ENCODE data around the gene TRAPPC2L. TPM values are rescaled to one million over a fixed set of nuclear protein-coding genes. Genes with fewer than 3 reads are reported as not detected.
A peak's percentile ranks its signal among the peaks of the same experiment; 100 is the strongest.

TRAPPC2L gene
- total and polyA plus RNA-seq, 10 of the 15 experiments (the other 5 are each of a cell fraction or from before 2014, with no cell fraction given) = 56.3 to 363 (median 118) TPM

- intact Hi-C loops (cut with micrococcal nuclease; ENCODE audit: unreplicated experiment) = loop anchor here (5.0 kb wide), 2 partner anchors 43 to 162 kb away; partner anchors contain the start of genes CYBA, GALNS and TRAPPC2L
- in situ Hi-C loops (cut with MboI) = no loop called here
- ATAC-seq = no peak
- ChIA-PET POLR2A (no interaction called here), CTCF (interaction anchor here (1.2 kb wide), 1 partner anchor 44 kb away, joined by 6 read pairs; no protein-coding TSS in a partner anchor), RAD21 (ENCODE audit: unreplicated experiment) (interaction anchor here (4.0 kb wide), 1 partner anchor 44 kb away, joined by 14 read pairs; no protein-coding TSS in a partner anchor), SMC1A (ENCODE audit: uncharacterized antibody, unreplicated experiment) (interaction anchor here (1.4 kb wide), 1 partner anchor 353 kb away, joined by 4 read pairs; no protein-coding TSS in a partner anchor)
- H3K27ac ChIP-seq (ENCODE audit: control insufficient read depth, insufficient read depth) = no peak overlapping the region
- no TSS peak for BruUV-seq (replicated peaks)
- no peak overlapping the region for H3K9ac ChIP-seq (ENCODE audit: control insufficient read depth, insufficient read depth, low read length)
- no peak overlapping the region for H3K4me3 ChIP-seq
- H3K36me3 ChIP-seq (ENCODE audit: control insufficient read depth in 2 of 2, insufficient read depth in 2 of 2, low read length in 1 of 2) = peaks cover 4 to 10% of the 10 kb centered on the region in 2 experiments; a peak in 3 of 4 replicates
- peaks cover 26% of the 10 kb centered on the region for H3K79me2 ChIP-seq (ENCODE audit: control insufficient read depth, insufficient read depth, low read length)
- H2AFZ ChIP-seq (ENCODE audit: control insufficient read depth, low read depth, low read length) = no peak overlapping the region
- DNase-seq (ENCODE audit: low read depth, low spot score) = no peak
- no peak for FAIRE-seq
- no peaks in the 10 kb centered on the region for H4K20me1 ChIP-seq (ENCODE audit: control insufficient read depth, insufficient read depth)
- peak; percentile 32 for TF ChIP-seq BCL3 (IDR thresholded peaks at IDR 0.05; ENCODE audit: borderline replicate concordance, insufficient read depth, low read depth, low read length, poor library complexity, severe bottlenecking)
- TF ChIP-seq SREBF2 (IDR thresholded peaks at IDR 0.05; ENCODE audit: low read length) = no peak
- 64% methylated on average over 13 of the region's 13 CpGs for WGBS (ENCODE audit: insufficient coverage, insufficient replicate concordance, low lambda C conversion rate, missing lambda C conversion rate)
- no peak overlapping the region for H3K4me2 ChIP-seq (ENCODE audit: control insufficient read depth, insufficient read depth)
- H3K4me1 ChIP-seq (ENCODE audit: control insufficient read depth, insufficient read depth, low read length) = peaks cover 20% of the 10 kb centered on the region
- no peaks in the 10 kb centered on the region for H3K9me3 ChIP-seq (replicated peaks; ENCODE audit: control insufficient read depth, insufficient read depth, low read length)
- H3K27me3 ChIP-seq (replicated peaks in 1 of 2; ENCODE audit: control insufficient read depth in 2 of 2, insufficient read depth in 2 of 2, low read length in 1 of 2) = no peaks in the 10 kb centered on the region
Observed at GRCh38 chr16:88814144-88814502, 42.8 kb upstream of the TRAPPC2L start.

- Histone ChIP-seq H3K4me1 (ENCODE audit: control insufficient read depth, insufficient read depth, low read length) (peaks cover 10% of the 10 kb centered on the region), H3K27me3 (replicated peaks in 1 of 2; ENCODE audit: control insufficient read depth in 2 of 2, insufficient read depth in 2 of 2, low read length in 1 of 2) (no peaks in the 10 kb centered on the region), H3K9ac (ENCODE audit: control insufficient read depth, insufficient read depth, low read length) (no peak overlapping the region), H3K4me3 (no peak overlapping the region), H3K36me3 (ENCODE audit: control insufficient read depth in 2 of 2, insufficient read depth in 2 of 2, low read length in 1 of 2) (no peaks in the 10 kb centered on the region; a peak in 2 of 4 replicates), H2AFZ (ENCODE audit: control insufficient read depth, low read depth, low read length) (no peak overlapping the region), H3K79me2 (ENCODE audit: control insufficient read depth, insufficient read depth, low read length) (peaks cover 15% of the 10 kb centered on the region), H3K27ac (ENCODE audit: control insufficient read depth, insufficient read depth) (no peak overlapping the region), H3K4me2 (ENCODE audit: control insufficient read depth, insufficient read depth) (no peak overlapping the region), H4K20me1 (ENCODE audit: control insufficient read depth, insufficient read depth) (no peaks in the 10 kb centered on the region), H3K9me3 (replicated peaks; ENCODE audit: control insufficient read depth, insufficient read depth, low read length) (no peaks in the 10 kb centered on the region)
- intact Hi-C loops (cut with micrococcal nuclease; ENCODE audit: unreplicated experiment) (no loop called here), in situ Hi-C loops (cut with MboI) (no loop called here)
- CTCF ChIA-PET = interaction anchor here (0.6 to 2.1 kb wide), 8 partner anchors 11 to 426 kb away, joined by 3 to 5 read pairs (median 4); no protein-coding TSS in a partner anchor
- no peak for ATAC-seq
- no peak for DNase-seq (ENCODE audit: low read depth, low spot score)
- SMC1A ChIA-PET (ENCODE audit: uncharacterized antibody, unreplicated experiment) = interaction anchor here (0.8 to 1.3 kb wide), 3 partner anchors 333 to 401 kb away, joined by 3 read pairs; no protein-coding TSS in a partner anchor
- 68% methylated on average over 10 of the region's 10 CpGs for WGBS (ENCODE audit: insufficient coverage, insufficient replicate concordance, low lambda C conversion rate, missing lambda C conversion rate)
- RAD21 ChIA-PET (ENCODE audit: unreplicated experiment) = no interaction called here
- no TSS peak for BruUV-seq (replicated peaks)
- POLR2A ChIA-PET = interaction anchor here (0.9 kb wide), 1 partner anchor 45 kb away, joined by 3 read pairs; no protein-coding TSS in a partner anchor
- FAIRE-seq = no peak
- TF ChIP-seq ZBED1 (IDR thresholded peaks at IDR 0.05; ENCODE audit: borderline replicate concordance) (no peak), POLR2AphosphoS2 (IDR thresholded peaks at IDR 0.05; ENCODE audit: low read depth, low read length) (no peak), BCL3 (IDR thresholded peaks at IDR 0.05; ENCODE audit: borderline replicate concordance, insufficient read depth, low read depth, low read length, poor library complexity, severe bottlenecking) (no peak)
- TF ChIP-seq, protein P1, sequence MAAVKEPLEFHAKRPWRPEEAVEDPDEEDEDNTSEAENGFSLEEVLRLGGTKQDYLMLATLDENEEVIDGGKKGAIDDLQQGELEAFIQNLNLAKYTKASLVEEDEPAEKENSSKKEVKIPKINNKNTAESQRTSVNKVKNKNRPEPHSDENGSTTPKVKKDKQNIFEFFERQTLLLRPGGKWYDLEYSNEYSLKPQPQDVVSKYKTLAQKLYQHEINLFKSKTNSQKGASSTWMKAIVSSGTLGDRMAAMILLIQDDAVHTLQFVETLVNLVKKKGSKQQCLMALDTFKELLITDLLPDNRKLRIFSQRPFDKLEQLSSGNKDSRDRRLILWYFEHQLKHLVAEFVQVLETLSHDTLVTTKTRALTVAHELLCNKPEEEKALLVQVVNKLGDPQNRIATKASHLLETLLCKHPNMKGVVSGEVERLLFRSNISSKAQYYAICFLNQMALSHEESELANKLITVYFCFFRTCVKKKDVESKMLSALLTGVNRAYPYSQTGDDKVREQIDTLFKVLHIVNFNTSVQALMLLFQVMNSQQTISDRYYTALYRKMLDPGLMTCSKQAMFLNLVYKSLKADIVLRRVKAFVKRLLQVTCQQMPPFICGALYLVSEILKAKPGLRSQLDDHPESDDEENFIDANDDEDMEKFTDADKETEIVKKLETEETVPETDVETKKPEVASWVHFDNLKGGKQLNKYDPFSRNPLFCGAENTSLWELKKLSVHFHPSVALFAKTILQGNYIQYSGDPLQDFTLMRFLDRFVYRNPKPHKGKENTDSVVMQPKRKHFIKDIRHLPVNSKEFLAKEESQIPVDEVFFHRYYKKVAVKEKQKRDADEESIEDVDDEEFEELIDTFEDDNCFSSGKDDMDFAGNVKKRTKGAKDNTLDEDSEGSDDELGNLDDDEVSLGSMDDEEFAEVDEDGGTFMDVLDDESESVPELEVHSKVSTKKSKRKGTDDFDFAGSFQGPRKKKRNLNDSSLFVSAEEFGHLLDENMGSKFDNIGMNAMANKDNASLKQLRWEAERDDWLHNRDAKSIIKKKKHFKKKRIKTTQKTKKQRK (IDR thresholded peaks at IDR 0.05; ENCODE audit: low read depth, low read length) = no peak
Observed at GRCh38 chr16:88815227-88815626, 41.7 kb upstream of the TRAPPC2L start.

Measured in GM12878 (cell line).